ENCODE measurements around the gene VTI1A.

VTI1A gene

GRCh38 chr10:112793202-112793921 lies 346.3 kb downstream of the VTI1A start:
- no peaks in the 10 kb centered on the region for H3K36me3 ChIP-seq (ENCODE audit: control insufficient read depth in 2 of 2, insufficient read depth in 2 of 2, low read length in 2 of 2)
- H3K9ac ChIP-seq (ENCODE audit: low read depth in 1 of 2, low read length in 2 of 2), result peak overlapping the region; percentile 54 to 69
- no peaks in the 10 kb centered on the region for H3K9me3 ChIP-seq (ENCODE audit: control insufficient read depth in 2 of 2, low read length in 2 of 2)
- peak overlapping the region; percentile 37 to 55 for H3K4me3 ChIP-seq (ENCODE audit: low read length in 2 of 2)
- H3K27ac ChIP-seq (ENCODE audit: low read depth in 2 of 2, low read length in 2 of 2), result peak overlapping the region; percentile 80 to 88
- H3K4me1 ChIP-seq (ENCODE audit: control insufficient read depth in 2 of 2, insufficient read depth in 2 of 2, low read length in 2 of 2), result peaks cover 19 to 27% of the 10 kb centered on the region in 2 donors
- H3K27me3 ChIP-seq (ENCODE audit: control insufficient read depth in 2 of 2, insufficient read depth in 2 of 2, low read length in 2 of 2), result no peaks in the 10 kb centered on the region

- peaks cover 19 to 27% of the 10 kb centered on the region in 2 donors for H3K4me1 ChIP-seq (ENCODE audit: control insufficient read depth in 2 of 2, insufficient read depth in 2 of 2, low read length in 2 of 2)
- no peaks in the 10 kb centered on the region for H3K36me3 ChIP-seq (ENCODE audit: control insufficient read depth in 2 of 2, insufficient read depth in 2 of 2, low read length in 2 of 2)
- H3K9me3 ChIP-seq (ENCODE audit: control insufficient read depth in 2 of 2, low read length in 2 of 2), result no peaks in the 10 kb centered on the region
- H3K27me3 ChIP-seq (ENCODE audit: control insufficient read depth in 2 of 2, insufficient read depth in 2 of 2, low read length in 2 of 2), result no peaks in the 10 kb centered on the region
- H3K4me3 ChIP-seq (ENCODE audit: low read length in 2 of 2), result no peak overlapping the region
- no peak overlapping the region for H3K9ac ChIP-seq (ENCODE audit: low read depth in 1 of 2, low read length in 2 of 2)
- H3K27ac ChIP-seq (ENCODE audit: low read depth in 2 of 2, low read length in 2 of 2), result peak overlapping the region; percentile 28 to 88
These were observed 347.2 kb downstream of the VTI1A start for GRCh38 chr10:112794201-112794600.

- Histone ChIP-seq H3K9me3 (ENCODE audit: control insufficient read depth in 2 of 2, low read length in 2 of 2) (no peaks in the 10 kb centered on the region), H3K27me3 (ENCODE audit: control insufficient read depth in 2 of 2, insufficient read depth in 2 of 2, low read length in 2 of 2) (no peaks in the 10 kb centered on the region), H3K36me3 (ENCODE audit: control insufficient read depth in 2 of 2, insufficient read depth in 2 of 2, low read length in 2 of 2) (no peaks in the 10 kb centered on the region), H3K4me1 (ENCODE audit: control insufficient read depth in 2 of 2, insufficient read depth in 2 of 2, low read length in 2 of 2) (peaks cover 19 to 27% of the 10 kb centered on the region in 2 donors), H3K4me3 (ENCODE audit: low read length in 2 of 2) (no peak overlapping the region), H3K27ac (ENCODE audit: low read depth in 2 of 2, low read length in 2 of 2) (no peak overlapping the region), H3K9ac (ENCODE audit: low read depth in 1 of 2, low read length in 2 of 2) (no peak overlapping the region)
These were observed 348.1 kb downstream of the VTI1A start for GRCh38 chr10:112795067-112795466.

GRCh38 chr10:112797197-112797596 lies 350.2 kb downstream of the VTI1A start:
- no peak overlapping the region for H3K27ac ChIP-seq (ENCODE audit: low read depth in 2 of 2, low read length in 2 of 2)
- H3K9me3 ChIP-seq (ENCODE audit: control insufficient read depth in 2 of 2, low read length in 2 of 2), result no peaks in the 10 kb centered on the region
- H3K9ac ChIP-seq (ENCODE audit: low read depth in 1 of 2, low read length in 2 of 2), result no peak overlapping the region
- peaks cover 18 to 25% of the 10 kb centered on the region in 2 donors for H3K4me1 ChIP-seq (ENCODE audit: control insufficient read depth in 2 of 2, insufficient read depth in 2 of 2, low read length in 2 of 2)
- H3K27me3 ChIP-seq (ENCODE audit: control insufficient read depth in 2 of 2, insufficient read depth in 2 of 2, low read length in 2 of 2), result no peaks in the 10 kb centered on the region
- no peaks in the 10 kb centered on the region for H3K36me3 ChIP-seq (ENCODE audit: control insufficient read depth in 2 of 2, insufficient read depth in 2 of 2, low read length in 2 of 2)
- no peak overlapping the region for H3K4me3 ChIP-seq (ENCODE audit: low read length in 2 of 2)

- Histone ChIP-seq H3K4me1 (ENCODE audit: control insufficient read depth in 2 of 2, insufficient read depth in 2 of 2, low read length in 2 of 2) (peaks cover 13 to 20% of the 10 kb centered on the region in 2 donors), H3K36me3 (ENCODE audit: control insufficient read depth in 2 of 2, insufficient read depth in 2 of 2, low read length in 2 of 2) (no peaks in the 10 kb centered on the region), H3K9me3 (ENCODE audit: control insufficient read depth in 2 of 2, low read length in 2 of 2) (no peaks in the 10 kb centered on the region), H3K27ac (ENCODE audit: low read depth in 2 of 2, low read length in 2 of 2) (no peak overlapping the region), H3K9ac (ENCODE audit: low read depth in 1 of 2, low read length in 2 of 2) (no peak overlapping the region), H3K27me3 (ENCODE audit: control insufficient read depth in 2 of 2, insufficient read depth in 2 of 2, low read length in 2 of 2) (no peaks in the 10 kb centered on the region), H3K4me3 (ENCODE audit: low read length in 2 of 2) (no peak overlapping the region)
These were observed 350.8 kb downstream of the VTI1A start for GRCh38 chr10:112797855-112798254.

GRCh38 chr10:112799038-112799437 lies 352.0 kb downstream of the VTI1A start:
- Histone ChIP-seq H3K36me3 (ENCODE audit: control insufficient read depth in 2 of 2, insufficient read depth in 2 of 2, low read length in 2 of 2) (no peaks in the 10 kb centered on the region), H3K27me3 (ENCODE audit: control insufficient read depth in 2 of 2, insufficient read depth in 2 of 2, low read length in 2 of 2) (no peaks in the 10 kb centered on the region), H3K4me3 (ENCODE audit: low read length in 2 of 2) (no peak overlapping the region), H3K9ac (ENCODE audit: low read depth in 1 of 2, low read length in 2 of 2) (no peak overlapping the region), H3K27ac (ENCODE audit: low read depth in 2 of 2, low read length in 2 of 2) (no peak overlapping the region), H3K4me1 (ENCODE audit: control insufficient read depth in 2 of 2, insufficient read depth in 2 of 2, low read length in 2 of 2) (peaks cover 4 to 12% of the 10 kb centered on the region in 2 donors), H3K9me3 (ENCODE audit: control insufficient read depth in 2 of 2, low read length in 2 of 2) (no peaks in the 10 kb centered on the region)

- H3K27ac ChIP-seq (ENCODE audit: low read depth in 2 of 2, low read length in 2 of 2), result no peak overlapping the region
These were observed 352.9 kb downstream of the VTI1A start for GRCh38 chr10:112799726-112800510.

GRCh38 chr10:112801004-112801403 lies 354.0 kb downstream of the VTI1A start:
- H3K27me3 ChIP-seq (ENCODE audit: control insufficient read depth in 2 of 2, insufficient read depth in 2 of 2, low read length in 2 of 2), result no peaks in the 10 kb centered on the region
- no peaks in the 10 kb centered on the region for H3K36me3 ChIP-seq (ENCODE audit: control insufficient read depth in 2 of 2, insufficient read depth in 2 of 2, low read length in 2 of 2)
- peaks cover 6 to 16% of the 10 kb centered on the region in 2 donors for H3K4me1 ChIP-seq (ENCODE audit: control insufficient read depth in 2 of 2, insufficient read depth in 2 of 2, low read length in 2 of 2)
- no peak overlapping the region for H3K9ac ChIP-seq (ENCODE audit: low read depth in 1 of 2, low read length in 2 of 2)
- no peak overlapping the region for H3K27ac ChIP-seq (ENCODE audit: low read depth in 2 of 2, low read length in 2 of 2)
- no peaks in the 10 kb centered on the region for H3K9me3 ChIP-seq (ENCODE audit: control insufficient read depth in 2 of 2, low read length in 2 of 2)
- no peak overlapping the region for H3K4me3 ChIP-seq (ENCODE audit: low read length in 2 of 2)

More at GRCh38 chr10:112799726-112800510, 352.9 kb downstream of the VTI1A start:
- Histone ChIP-seq H3K9ac (ENCODE audit: low read depth in 1 of 2, low read length in 2 of 2) (no peak overlapping the region), H3K4me1 (ENCODE audit: control insufficient read depth in 2 of 2, insufficient read depth in 2 of 2, low read length in 2 of 2) (peaks cover 6 to 16% of the 10 kb centered on the region in 2 donors), H3K36me3 (ENCODE audit: control insufficient read depth in 2 of 2, insufficient read depth in 2 of 2, low read length in 2 of 2) (no peaks in the 10 kb centered on the region), H3K27me3 (ENCODE audit: control insufficient read depth in 2 of 2, insufficient read depth in 2 of 2, low read length in 2 of 2) (no peaks in the 10 kb centered on the region), H3K4me3 (ENCODE audit: low read length in 2 of 2) (no peak overlapping the region), H3K9me3 (ENCODE audit: control insufficient read depth in 2 of 2, low read length in 2 of 2) (no peaks in the 10 kb centered on the region)

GRCh38 chr10:112801748-112802147 lies 354.7 kb downstream of the VTI1A start:
- Histone ChIP-seq H3K4me3 (ENCODE audit: low read length in 2 of 2) (no peak overlapping the region), H3K27me3 (ENCODE audit: control insufficient read depth in 2 of 2, insufficient read depth in 2 of 2, low read length in 2 of 2) (no peaks in the 10 kb centered on the region), H3K9ac (ENCODE audit: low read depth in 1 of 2, low read length in 2 of 2) (no peak overlapping the region), H3K27ac (ENCODE audit: low read depth in 2 of 2, low read length in 2 of 2) (no peak overlapping the region), H3K4me1 (ENCODE audit: control insufficient read depth in 2 of 2, insufficient read depth in 2 of 2, low read length in 2 of 2) (peaks cover 6 to 16% of the 10 kb centered on the region in 2 donors), H3K9me3 (ENCODE audit: control insufficient read depth in 2 of 2, low read length in 2 of 2) (no peaks in the 10 kb centered on the region), H3K36me3 (ENCODE audit: control insufficient read depth in 2 of 2, insufficient read depth in 2 of 2, low read length in 2 of 2) (no peaks in the 10 kb centered on the region)

GRCh38 chr10:112802411-112803022 lies 355.5 kb downstream of the VTI1A start:
- Histone ChIP-seq H3K9me3 (ENCODE audit: control insufficient read depth in 2 of 2, low read length in 2 of 2) (no peaks in the 10 kb centered on the region), H3K27me3 (ENCODE audit: control insufficient read depth in 2 of 2, insufficient read depth in 2 of 2, low read length in 2 of 2) (no peaks in the 10 kb centered on the region), H3K4me3 (ENCODE audit: low read length in 2 of 2) (no peak overlapping the region), H3K9ac (ENCODE audit: low read depth in 1 of 2, low read length in 2 of 2) (no peak overlapping the region), H3K4me1 (ENCODE audit: control insufficient read depth in 2 of 2, insufficient read depth in 2 of 2, low read length in 2 of 2) (peaks cover 6 to 16% of the 10 kb centered on the region in 2 donors), H3K27ac (ENCODE audit: low read depth in 2 of 2, low read length in 2 of 2) (no peak overlapping the region), H3K36me3 (ENCODE audit: control insufficient read depth in 2 of 2, insufficient read depth in 2 of 2, low read length in 2 of 2) (no peaks in the 10 kb centered on the region)
